ENCODE data around the gene PSMD4. TPM values are rescaled to one million over a fixed set of nuclear protein-coding genes. Genes with fewer than 3 reads are reported as not detected.

The PSMD4 gene
- total RNA-seq, 1 experiment from 2014 or later, result 207 TPM

- no peaks in the 10 kb centered on the region for H3K27me3 ChIP-seq (ENCODE audit: insufficient read depth, low read length)
- H3K23me2 ChIP-seq (ENCODE audit: insufficient read length, low read depth, low read length, poor library complexity, severe bottlenecking), result no peaks in the 10 kb centered on the region
- no peak overlapping the region for H3K9ac ChIP-seq (ENCODE audit: extremely low read depth, insufficient read length, low read length)
- no peak overlapping the region for H3K23ac ChIP-seq (ENCODE audit: insufficient read length, low read depth, low read length)
- H3K9me3 Mint-ChIP-seq, result no peaks in the 10 kb centered on the region
- H3K18ac ChIP-seq (ENCODE audit: insufficient read length, low read depth, low read length), result no peak overlapping the region
- no peak overlapping the region for H3T11ph ChIP-seq (ENCODE audit: low read length)
- no peak overlapping the region for H2AFZ ChIP-seq (ENCODE audit: low read length)
- no peaks in the 10 kb centered on the region for H3K79me2 ChIP-seq (ENCODE audit: insufficient read depth, low read length)
- no peak overlapping the region for H4K5ac ChIP-seq (ENCODE audit: insufficient read length, low read depth, low read length)
- H3K4ac ChIP-seq (ENCODE audit: low read depth, low read length), result no peak overlapping the region
- no peaks in the 10 kb centered on the region for H3K4me1 Mint-ChIP-seq
- H3K4me3 Mint-ChIP-seq, result no peak overlapping the region
- H3K9me3 ChIP-seq (ENCODE audit: control insufficient read depth, low read depth, low read length), result no peaks in the 10 kb centered on the region
- no peak overlapping the region for H4K8ac ChIP-seq (replicated peaks; ENCODE audit: insufficient read length, low read depth, low read length)
- no peak overlapping the region for H2BK5ac ChIP-seq (ENCODE audit: insufficient read length, low read length)
- H3K56ac ChIP-seq (ENCODE audit: insufficient read length, low read depth, low read length), result no peak overlapping the region
- H4K91ac ChIP-seq (ENCODE audit: insufficient read length, low read depth, low read length), result no peak overlapping the region
- no peaks in the 10 kb centered on the region for H3K79me1 ChIP-seq (ENCODE audit: insufficient read depth, low read depth, low read length, poor library complexity, severe bottlenecking)
- H3K14ac ChIP-seq (ENCODE audit: insufficient read depth, low read length), result no peak overlapping the region
- H2BK20ac ChIP-seq (ENCODE audit: low read depth, low read length, poor library complexity, severe bottlenecking), result no peak overlapping the region
- no peak overlapping the region for H2BK15ac ChIP-seq (ENCODE audit: low read depth, low read length)
- TF ChIP-seq, protein P1, sequence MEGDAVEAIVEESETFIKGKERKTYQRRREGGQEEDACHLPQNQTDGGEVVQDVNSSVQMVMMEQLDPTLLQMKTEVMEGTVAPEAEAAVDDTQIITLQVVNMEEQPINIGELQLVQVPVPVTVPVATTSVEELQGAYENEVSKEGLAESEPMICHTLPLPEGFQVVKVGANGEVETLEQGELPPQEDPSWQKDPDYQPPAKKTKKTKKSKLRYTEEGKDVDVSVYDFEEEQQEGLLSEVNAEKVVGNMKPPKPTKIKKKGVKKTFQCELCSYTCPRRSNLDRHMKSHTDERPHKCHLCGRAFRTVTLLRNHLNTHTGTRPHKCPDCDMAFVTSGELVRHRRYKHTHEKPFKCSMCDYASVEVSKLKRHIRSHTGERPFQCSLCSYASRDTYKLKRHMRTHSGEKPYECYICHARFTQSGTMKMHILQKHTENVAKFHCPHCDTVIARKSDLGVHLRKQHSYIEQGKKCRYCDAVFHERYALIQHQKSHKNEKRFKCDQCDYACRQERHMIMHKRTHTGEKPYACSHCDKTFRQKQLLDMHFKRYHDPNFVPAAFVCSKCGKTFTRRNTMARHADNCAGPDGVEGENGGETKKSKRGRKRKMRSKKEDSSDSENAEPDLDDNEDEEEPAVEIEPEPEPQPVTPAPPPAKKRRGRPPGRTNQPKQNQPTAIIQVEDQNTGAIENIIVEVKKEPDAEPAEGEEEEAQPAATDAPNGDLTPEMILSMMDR (conservative IDR thresholded peaks at IDR 0.05), result no peak
- H2AK5ac ChIP-seq (ENCODE audit: insufficient read length, low read length), result no peak overlapping the region
- DNase-seq, result no peak
- H3K27me3 Mint-ChIP-seq (ENCODE audit: low read depth), result no peaks in the 10 kb centered on the region
- H3K27ac Mint-ChIP-seq, result no peak overlapping the region
- H2BK120ac ChIP-seq (ENCODE audit: low read depth, low read length, poor library complexity, severe bottlenecking), result no peak overlapping the region
- no CpG with 5 or more reads among the region's 2 CpGs for WGBS (ENCODE audit: extremely low coverage, insufficient read length, low lambda C conversion rate)
- no peak overlapping the region for H2BK12ac ChIP-seq (ENCODE audit: insufficient read length, low read depth, low read length)
- H3K27ac ChIP-seq (ENCODE audit: insufficient read length, low read depth, low read length), result no peak overlapping the region
- H3K4me2 ChIP-seq (ENCODE audit: insufficient read depth, insufficient read length, low read length), result no peak overlapping the region
- peaks cover 45 to 78% (median 77%) of the 10 kb centered on the region in 3 experiments for H3K36me3 Mint-ChIP-seq (ENCODE audit: insufficient read depth in 1 of 3, low read depth in 3 of 3)
- H4K20me1 ChIP-seq (ENCODE audit: control insufficient read depth, insufficient read depth, insufficient read length), result no peaks in the 10 kb centered on the region
- no peaks in the 10 kb centered on the region for H3K4me1 ChIP-seq (ENCODE audit: insufficient read depth, low read length)
Measured at GRCh38 chr1:151246786-151247185, 7.7 kb upstream of the PSMD4 start.

All from H9 (cell line).